GM19025 (cell line): ENCODE data around the gene CNGB1.
"Not testable (repeated sequence)": the region's sequence is repeated elsewhere in the genome, so short reads cannot be mapped to it uniquely, and the experiment has no call there.

Experiments
- ATAC-seq: cut with Tn5 transposase; IDR thresholded peaks from one replicate; pipeline ENCODE4 v1.9.1; 2021; ENCODE audit warnings: mild to moderate bottlenecking, low read depth, moderate library complexity; ENCODE audit not compliant: unreplicated experiment

CNGB1 gene

DNA sequence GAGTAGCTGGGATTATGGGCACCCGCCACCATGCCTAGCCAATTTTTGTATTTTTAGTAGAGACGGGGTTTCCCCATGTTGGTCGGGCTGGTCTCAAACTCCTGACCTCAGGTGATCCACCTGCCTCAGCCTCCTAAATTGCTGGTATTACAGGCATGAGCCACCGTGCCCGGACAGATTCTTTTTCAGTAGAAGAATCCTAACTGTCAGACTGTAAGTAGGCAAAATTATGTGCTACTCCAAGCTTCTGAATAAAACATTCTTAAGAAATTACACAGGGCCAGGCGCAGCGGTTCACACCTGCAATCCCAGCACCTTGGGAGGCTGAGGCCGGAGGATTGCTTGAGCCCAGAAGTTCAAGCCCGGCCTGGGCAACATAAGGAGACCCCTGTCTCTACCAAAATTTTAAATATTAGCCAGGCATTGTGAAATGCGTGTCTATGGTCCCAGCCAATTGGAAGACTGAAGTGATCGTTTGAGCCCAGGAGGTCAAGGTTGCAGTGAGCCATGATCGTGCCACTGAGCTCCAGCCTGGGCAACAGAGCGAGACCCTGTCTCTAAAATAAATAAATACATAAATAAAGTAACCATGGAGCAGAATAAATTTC, 101.9 kb downstream of the CNGB1 start:
- no peak for ATAC-seq

DNA sequence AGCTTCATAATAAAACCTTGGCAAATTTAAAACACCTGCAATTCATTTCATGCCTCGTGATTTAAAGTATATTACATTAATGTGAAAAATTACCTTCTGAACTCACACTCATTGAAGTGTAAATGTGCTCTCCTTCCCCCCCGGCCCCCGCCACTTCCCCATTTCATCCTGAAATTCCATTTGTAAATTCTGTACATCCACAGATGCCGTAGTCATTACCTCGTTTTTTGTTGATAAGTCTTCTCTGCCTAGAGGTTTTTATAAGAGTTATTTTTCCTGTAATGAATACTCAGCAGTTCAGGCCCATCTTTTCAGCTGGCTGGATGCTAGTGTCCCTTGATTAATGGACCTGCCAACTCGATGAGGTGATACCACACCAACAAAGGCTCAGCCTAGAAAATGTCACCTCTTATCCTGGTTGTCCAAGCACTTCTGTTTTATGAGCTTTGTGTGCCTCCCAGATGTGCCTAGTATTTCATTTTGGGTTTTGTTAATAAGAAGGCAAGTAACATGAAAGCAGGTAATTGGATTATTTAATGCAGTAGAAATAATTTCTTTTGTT, 103.8 kb downstream of the CNGB1 start:
- no peak for ATAC-seq

DNA sequence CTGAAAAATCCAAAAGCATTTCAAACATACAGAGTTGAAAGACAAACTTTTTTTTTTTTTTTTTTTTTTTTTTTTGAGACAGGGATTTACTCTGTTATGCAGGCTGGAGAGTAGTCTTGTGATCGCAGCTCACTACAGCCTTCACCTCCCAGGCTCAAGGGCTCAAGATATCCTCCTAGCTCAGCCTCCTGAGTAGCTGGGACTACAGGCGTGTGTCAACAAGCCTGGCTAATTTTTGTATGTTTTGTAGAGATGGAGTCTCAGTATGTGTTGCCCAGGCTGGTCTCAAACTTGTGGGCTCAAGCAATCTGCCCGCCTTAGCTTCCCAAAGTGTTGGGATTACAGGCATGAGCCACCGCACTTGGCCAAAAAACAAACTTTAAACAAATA, 104.4 kb downstream of the CNGB1 start:
- no peak for ATAC-seq

DNA sequence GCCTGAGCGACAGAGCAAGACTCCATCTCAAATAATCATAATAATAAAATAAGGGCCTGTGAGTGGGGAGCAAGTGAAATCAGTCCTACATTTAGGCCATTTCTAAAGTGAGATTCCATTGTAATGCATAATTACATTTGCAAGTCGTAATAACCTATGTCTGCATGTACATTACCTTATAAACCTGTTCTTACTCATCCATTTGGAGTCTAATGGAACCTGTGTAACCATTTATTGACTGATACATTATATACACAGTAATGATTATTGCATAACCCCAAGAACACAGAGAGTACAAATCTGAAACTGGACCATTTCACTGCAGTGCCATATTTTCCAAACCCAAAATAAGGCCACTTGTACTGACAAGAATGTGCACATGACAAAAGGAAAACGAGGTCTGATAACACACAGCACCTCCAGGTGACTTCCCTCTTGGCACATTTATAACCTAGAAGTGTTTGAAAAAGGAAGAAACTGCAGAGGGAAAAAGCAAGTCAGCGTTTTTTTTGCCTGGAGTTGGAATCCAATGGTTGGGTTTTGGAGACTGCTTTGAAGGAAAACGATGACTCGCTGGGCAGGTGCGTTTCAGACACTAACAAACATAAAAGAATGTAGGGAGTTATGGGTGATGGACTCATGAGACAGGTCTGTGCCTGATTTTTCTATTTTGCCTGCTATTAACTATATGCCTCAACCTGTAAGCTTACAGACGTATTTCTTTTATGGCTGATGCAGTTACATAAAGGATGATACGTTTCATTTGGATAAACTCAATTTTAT, 105.0 kb downstream of the CNGB1 start:
- ATAC-seq = no peak

DNA sequence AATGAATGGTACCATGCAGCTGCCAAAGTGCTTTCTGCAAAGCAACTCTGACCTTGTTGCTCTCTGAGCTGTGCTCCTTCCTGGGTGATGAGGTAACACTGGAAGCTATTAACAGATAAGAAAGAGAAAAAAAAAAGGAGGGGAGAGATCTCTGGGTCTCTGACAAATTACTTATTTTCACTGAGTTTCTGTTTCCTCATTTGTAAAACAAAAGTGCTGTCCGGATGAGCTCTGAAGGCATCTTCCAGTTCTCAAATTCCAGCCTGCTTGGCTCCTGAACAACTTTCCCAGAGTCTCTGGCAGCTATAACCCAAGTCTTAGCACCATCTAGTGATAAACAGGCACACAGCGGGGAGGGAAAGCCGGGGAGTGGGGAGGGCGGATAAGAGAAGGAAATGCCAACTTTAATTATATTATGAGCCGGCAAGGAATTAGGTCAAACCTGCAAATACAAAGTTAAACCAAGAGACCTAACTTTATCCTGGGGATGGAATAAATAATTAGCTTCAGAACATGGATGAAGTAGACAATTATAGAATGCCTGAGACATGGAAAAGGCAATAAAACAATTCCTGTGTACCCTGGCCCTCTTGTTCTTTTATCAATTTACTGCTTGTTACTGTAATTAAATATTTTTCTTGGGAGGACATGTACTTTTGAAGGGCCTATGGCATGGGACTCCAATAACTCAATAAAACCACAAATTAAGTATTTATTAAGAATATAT, 107.3 kb downstream of the CNGB1 start:
- no peak for ATAC-seq

DNA sequence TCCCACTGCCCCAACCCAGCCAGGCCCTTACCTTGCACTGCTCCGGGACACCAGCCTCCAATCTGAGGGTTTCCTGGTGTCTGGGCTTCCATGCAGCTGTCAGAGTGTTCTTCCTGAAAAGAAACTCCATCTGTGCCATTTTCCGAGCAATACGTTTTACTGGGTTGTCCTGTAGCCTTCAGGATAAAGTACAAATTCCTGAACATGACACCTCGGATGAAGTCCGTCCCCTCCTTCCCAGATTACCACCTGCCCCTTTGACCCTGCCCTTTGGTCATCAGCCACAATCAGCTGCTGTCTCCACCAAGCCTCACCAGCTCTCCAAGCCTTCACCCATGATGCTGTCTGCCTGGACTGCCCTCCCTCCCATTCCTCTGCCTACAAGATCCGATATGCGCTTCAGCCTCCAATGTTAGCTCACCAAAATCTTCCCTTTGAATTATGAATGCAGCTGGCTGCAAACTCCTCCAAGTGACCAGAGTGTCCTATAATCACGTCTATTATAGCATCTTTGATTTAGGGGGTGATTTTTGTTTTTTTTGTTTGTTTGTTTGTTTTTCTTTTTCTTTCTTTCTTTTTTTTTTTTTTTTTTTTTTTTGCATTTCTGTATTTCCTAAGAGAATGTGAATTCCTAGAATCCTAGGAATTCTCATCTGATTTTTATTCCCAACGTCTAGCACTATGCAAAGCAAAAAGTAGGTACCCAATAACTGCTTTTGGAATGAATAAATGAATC, 108.1 kb downstream of the CNGB1 start:
- ATAC-seq = no peak

DNA sequence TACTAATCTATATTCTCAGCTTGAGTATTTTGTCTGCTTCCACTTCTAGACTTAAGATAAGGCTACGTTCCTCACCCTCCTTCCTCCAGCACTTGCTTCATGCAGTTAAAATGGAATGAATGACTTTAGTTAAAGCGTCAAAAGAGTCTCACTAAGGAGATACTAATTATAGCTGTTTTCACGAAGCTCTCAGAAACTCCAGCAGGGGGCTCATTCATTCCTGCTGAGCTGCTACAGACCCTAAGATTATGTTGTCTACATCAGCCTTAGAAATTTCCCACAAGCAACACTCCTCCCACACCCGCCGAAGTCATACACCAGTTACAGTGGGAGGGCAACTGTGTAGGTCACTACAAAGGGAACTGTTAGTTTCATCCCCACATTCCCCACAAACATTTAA, 111.6 kb downstream of the CNGB1 start:
- ATAC-seq = no peak

DNA sequence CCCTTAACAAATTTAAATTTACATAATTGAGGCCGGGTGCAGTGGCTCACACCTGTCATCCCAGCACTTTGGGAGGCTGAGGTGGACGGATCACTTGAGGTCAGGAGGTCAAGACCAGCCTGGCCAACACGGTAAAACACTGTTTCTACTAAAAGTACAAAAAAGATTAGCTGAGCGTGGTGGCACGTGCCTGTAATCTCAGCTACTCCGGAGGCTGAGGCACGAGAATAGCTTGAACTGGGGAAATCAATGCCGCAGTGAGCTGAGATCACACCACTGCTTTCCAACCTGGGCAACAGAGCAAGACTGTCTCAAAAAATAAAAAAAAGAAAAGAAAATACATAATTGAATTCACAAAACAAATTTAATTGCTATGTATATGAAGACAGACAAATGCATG, 112.3 kb downstream of the CNGB1 start:
- no peak for ATAC-seq

DNA sequence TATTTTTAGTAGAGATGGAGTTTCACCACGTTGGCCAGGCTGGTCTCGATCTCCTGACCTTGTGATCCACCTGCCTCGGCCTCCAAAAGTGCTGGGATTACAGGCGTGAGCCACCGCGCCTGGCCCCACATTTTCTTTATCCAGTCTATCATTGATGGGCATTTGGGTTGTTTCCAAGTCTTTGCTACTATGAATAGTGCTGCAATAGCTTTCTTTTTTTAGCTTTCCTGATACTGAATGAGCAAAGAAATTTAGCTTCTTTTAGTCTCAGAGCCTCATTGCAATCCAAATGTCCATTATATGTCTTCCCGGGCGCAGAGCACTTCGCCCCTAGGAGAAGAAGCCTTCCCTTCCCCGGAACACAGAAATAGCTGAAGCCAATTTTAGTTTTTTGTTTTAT, 112.9 kb downstream of the CNGB1 start:
- ATAC-seq = not testable (repeated sequence)

DNA sequence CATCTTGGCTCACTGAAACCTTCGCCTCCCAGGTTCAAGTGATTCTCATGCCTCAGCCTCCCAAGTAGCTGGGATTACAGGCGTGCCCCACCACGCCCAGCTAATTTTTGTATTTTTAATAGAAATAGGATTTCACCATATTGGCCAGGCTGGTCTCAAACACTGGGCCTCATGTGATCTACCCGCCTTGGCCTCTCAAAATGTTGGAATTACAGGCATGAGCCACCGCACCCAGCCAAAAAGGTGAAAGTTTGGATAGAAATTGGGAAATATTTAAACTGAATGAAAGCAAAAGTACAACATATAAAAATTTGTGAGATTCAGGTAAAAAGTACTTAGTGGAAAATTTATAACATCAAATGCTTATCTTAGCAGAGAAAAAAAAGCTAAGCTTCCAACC, 115.7 kb downstream of the CNGB1 start:
- no peak for ATAC-seq

DNA sequence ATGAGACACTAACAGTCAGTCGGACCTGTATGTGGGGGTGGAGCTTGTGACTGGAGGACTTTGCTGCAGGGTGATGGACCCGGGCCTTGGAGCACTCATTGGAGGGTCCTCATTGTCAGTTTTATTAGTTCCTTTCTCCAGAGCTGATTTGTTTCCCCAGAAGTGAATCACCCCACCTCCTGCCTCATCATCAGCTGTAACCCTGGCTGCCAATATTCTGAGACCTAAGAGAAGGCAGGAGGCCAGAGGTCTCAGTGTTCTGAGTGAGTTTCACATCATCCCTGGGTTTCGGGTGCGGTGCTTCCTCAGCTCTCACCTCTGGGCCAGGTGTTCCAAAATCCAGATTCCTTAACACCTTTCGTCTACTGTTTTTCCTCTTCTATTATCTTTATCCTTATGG, 118.7 kb downstream of the CNGB1 start:
- ATAC-seq = no peak

DNA sequence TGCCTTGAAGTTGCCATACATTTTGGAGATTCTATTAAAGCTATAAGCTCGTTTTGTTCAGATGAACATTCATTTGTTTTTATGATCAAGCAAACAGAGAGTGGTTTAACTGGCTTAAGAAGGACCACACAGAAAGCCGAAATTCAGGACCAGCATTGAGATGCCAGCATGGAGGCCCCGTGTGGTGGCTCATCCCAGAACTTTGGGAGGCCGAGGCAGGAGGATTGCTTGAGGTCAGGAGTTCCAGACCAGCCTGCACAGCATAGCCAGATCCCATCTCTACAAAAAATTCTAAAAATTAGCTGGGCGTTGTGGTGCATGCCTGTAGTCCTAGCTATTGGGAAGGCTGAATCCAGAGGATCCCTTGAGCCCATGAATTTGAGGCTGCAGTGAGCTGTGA, 122.7 kb downstream of the CNGB1 start:
- no peak for ATAC-seq

DNA sequence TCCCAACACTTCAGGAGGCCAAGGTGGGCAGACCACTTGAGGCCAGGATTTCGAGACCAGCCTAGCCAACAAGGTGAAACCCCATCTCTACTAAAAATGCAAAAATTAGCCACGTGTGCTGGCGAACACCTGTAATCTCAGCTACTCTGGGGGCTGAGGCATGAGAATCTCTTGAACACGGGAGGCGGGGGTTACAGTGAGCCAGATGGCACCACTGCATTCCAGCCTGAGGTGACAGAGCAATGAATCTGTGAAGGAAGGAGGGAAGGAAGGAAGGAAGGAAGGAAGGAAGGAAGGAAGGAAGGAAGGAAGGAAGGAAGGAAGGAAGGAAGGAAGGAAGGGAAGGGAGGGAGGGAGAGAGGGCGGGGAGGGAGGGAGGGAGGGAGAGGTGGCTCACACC, 124.0 kb downstream of the CNGB1 start:
- not testable (repeated sequence) for ATAC-seq

DNA sequence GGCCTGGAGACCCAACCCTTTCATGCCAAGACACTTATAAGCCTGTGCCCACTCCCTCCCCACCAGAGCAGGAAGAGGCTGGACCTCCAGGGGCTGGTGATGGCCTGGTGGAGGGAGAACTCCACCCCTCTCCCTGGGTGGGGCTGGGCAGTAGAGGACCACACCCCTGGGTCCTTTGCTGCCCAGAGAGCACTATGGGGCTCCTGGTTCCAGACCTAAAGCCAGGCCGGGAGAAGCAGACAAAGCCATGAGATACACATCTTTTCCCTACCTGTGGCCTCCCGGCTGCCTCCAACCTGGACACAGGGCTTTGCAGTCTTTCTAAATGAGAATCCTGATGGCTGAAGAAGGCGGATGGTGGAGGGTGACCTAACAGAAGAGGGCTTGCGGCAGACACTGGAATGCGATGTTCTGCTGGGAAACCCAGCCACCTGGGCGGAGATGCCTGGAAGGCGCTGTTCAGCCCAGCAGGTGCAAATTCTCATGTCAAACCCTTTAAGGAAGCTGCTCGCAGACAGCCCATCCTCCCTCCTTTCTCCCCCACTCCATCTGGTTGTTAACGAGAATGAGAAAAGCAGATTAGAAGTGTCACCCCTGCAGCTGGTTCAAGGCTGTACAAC, 124.7 kb downstream of the CNGB1 start:
- ATAC-seq = no peak

DNA sequence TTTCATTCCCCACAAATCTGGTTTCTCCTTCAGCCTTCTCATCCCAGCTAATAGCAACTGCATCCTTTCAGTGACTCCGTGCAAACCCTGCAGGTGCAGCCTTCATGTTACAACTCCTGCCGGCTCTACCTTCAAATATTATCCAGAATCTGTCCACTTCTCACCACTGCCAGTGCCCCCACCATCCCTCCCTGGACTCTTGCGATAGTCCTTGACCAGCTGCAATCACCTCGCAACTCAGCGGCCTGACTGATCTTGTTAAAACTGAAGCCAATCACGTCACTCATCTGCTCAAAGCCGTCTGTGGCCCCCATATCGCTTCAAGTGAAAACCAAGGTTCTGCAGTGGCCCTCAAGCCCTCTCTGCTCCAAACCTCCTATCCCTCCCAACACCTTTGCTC, 125.8 kb downstream of the CNGB1 start:
- no peak for ATAC-seq

DNA sequence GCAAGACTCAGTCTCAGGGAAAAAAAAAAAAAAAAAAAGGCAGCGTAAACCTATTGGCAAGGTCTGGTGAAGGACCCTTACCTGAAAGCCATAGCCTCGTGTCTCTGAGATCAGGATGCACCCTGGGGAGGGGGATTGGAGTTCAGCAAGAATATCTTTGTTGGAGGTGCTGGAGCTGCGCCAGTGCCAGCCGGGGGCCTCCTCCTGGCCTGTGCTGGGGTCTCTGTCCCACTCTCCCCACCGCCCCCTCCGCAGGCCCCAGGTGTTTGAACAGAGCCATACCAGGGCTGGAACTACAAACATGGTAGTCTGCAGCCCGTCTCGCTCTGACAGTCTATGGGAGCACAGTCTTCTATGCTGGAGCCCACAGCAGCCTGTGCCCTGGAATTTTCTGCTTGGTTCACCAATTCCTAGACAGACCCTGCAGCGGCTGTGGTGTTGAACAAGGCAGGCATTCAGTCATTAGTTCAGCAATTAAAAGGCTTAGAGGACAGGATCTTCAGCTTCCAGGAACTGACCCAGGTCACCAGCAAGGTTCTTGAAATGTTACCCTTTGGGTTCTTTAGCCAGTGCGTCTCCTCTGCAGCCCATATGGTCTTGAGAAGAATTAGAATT, 126.4 kb downstream of the CNGB1 start:
- no peak for ATAC-seq

DNA sequence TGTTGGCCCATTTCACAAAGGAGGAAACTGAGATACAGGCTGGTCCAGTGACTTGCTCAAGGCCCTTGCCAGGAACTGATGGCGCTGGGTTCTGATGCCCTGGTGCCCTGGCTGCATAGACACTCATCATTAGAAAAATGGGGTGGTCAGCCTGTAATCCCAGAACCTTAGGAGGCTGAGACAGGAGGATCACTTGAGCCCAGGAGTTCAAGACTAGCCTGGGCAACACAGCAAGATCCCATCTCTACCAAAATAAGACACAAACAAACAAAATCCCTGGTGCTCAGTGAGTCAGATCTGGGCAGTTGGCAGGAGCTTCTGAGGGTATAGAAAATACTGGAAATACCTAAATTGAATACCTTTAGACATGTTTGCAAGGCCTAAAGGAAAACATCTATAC, 127.5 kb downstream of the CNGB1 start:
- ATAC-seq = no peak

DNA sequence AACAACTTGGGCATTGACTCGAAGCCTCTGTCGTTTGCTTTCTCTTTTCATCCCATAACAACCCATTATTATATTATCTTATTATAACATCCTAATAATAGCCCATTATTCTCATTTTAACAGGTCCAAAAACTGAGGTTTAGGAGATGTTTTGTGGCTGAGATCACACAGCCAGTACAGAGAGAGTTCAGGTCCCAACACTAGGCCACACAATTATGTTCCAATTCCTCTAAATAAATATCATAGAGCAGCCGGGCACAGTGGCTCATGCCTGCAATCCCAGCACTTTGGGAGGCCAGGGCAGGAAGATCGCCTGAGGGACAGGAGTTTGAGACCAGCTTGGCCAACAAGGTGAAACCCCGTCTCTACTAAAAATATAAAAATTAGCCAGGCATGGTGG, 128.3 kb downstream of the CNGB1 start:
- no peak for ATAC-seq

DNA sequence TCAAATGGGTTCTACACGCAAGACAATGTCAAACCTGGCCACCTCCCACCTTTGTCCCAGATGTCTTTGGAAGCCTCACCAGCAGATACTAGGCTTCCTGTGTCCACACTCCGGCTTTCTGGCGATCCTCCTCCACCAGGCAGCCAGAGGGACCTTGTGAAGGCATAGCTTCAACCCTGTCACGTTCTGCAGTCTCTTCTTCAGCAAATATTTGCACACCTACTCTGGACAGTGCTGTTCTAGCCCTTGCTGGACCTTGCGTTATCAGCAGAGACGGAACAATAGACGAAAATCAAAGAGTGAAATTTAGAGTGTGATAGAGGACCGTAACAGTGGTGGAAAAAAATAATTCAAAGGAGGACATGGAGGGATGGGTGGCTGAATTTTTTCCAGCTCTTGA, 130.1 kb downstream of the CNGB1 start:
- ATAC-seq = no peak

DNA sequence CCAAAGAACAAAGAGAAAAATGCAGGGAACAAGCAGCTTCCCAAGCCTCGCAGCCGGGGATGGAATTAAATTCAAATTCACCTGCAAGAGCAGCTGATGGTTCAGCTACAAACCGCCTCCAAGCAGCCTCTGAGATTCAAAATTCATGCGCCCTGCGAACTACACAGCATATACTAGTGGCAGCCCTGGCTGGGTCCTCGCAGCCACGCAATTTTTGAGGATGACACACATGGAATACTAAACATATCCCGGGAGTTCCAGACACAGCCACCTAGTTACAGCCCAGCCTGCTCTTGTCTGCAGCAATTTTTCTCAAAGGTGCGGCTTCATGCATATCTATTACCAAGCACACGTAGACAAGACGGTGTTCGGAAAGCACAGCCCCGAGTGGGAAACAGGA, 132.8 kb downstream of the CNGB1 start:
- no peak for ATAC-seq
